H1 (cell line): ENCODE data around the gene KDF1. TPM values are rescaled to one million over a fixed set of nuclear protein-coding genes. Genes with fewer than 3 reads are reported as not detected.

Experiments used
- CBX8 ChIP-seq: fragments of 300-800, 300-1000 bp; sonication (generic); IDR thresholded peaks from 2 replicates; pipeline ENCODE4 v1.7.1; 2016; ENCODE audit warnings: low read depth, low read length, borderline replicate concordance
- CHD2 ChIP-seq: IDR thresholded peaks from 2 replicates; pipeline ENCODE4 v1.6.1; 2012; ENCODE audit warnings: low read length, improper control_type of control experiment
- CTCF ChIP-seq, 3 experiments: IDR thresholded peaks; 1 replicate in 2 of 3; 2 replicates in 1 of 3; pipeline versions ENCODE4 v1.5.1 to v1.6.1; 2011; ENCODE audit warnings: low read length in 3 of 3, mild to moderate bottlenecking in 3 of 3, inconsistent platforms in 2 of 3, low read depth in 1 of 3, moderate library complexity in 1 of 3; ENCODE audit not compliant: insufficient read depth in 1 of 3; ENCODE audit errors: control extremely low read depth in 1 of 3
- POLR2AphosphoS5 ChIP-seq: IDR thresholded peaks from 2 replicates; pipeline ENCODE4 v1.6.1; 2011; ENCODE audit warnings: low read depth, low read length
- RFX5 ChIP-seq: IDR thresholded peaks from 2 replicates; pipeline ENCODE4 v1.6.1; 2011; ENCODE audit warnings: low read depth, low read length, improper control_type of control experiment, borderline replicate concordance
- SIRT6 ChIP-seq: IDR thresholded peaks from one replicate; pipeline ENCODE4 v1.7.1; 2012; ENCODE audit warnings: low read length, inconsistent platforms
- SP4 ChIP-seq: IDR thresholded peaks from 2 replicates; pipeline ENCODE4 v1.6.1; 2012; ENCODE audit warnings: low read length, inconsistent platforms
- TAF7 ChIP-seq: optimal IDR thresholded peaks from 2 replicates; pipeline ENCODE3; 2011; ENCODE audit warnings: low read depth, mild to moderate bottlenecking, inconsistent platforms, low read length, moderate library complexity, borderline replicate concordance
- TCF12 ChIP-seq: IDR thresholded peaks from 2 replicates; pipeline ENCODE4 v1.6.1; 2011; ENCODE audit warnings: low read depth, mild to moderate bottlenecking, low read length
- YY1 ChIP-seq: IDR thresholded peaks from 2 replicates; pipeline ENCODE4 v1.6.1; 2011; ENCODE audit warnings: low read depth, mild to moderate bottlenecking, low read length
- polyA plus RNA-seq, 7 experiments: library from polyadenylated mRNA; depleted of rRNA in 3 of 7; stranded (reverse) in 5 of 7; unstranded in 2 of 7; fragments of >200 nt in 5 of 7; fragments of 200-250 nt in 2 of 7; gene quantifications; 1 replicate in 5 of 7; 2 replicates in 1 of 7; 4 replicates in 1 of 7; pipeline versions ENCODE4 v1.2.1 to v1.2.3, GENCODE V29; 2011 to 2013; ENCODE audit warnings: missing spikeins in 2 of 7, mixed read lengths in 2 of 7
- total RNA-seq: library from RNA; stranded (reverse); fragmentation: NEBNext Ultra II Directional; extraction: Animal tissue kit (Norgen Biotek cat#: 25700); gene quantifications from 2 replicates; pipeline ENCODE4 v1.2.1, GENCODE V29; 2021

Gene KDF1
- total and polyA plus RNA-seq, 2 of the 8 experiments (the other 6 are each of a cell fraction or from before 2014, with no cell fraction given): 16.9 to 37.5 TPM

- TF ChIP-seq CTCF (IDR thresholded peaks at IDR 0.05; ENCODE audit: control extremely low read depth in 1 of 3, insufficient read depth in 1 of 3, low read depth in 1 of 3, low read length in 3 of 3) (no peak), SIRT6 (no peak), CHD2 (no peak), TAF7 (no peak), YY1 (no peak), TCF12 (no peak), RFX5 (no peak), SP4 (no peak), CBX8 (no peak), POLR2AphosphoS5 (no peak)
Observed at GRCh38 chr1:26949926-26950319, 10.3 kb downstream of the KDF1 start (continued).
